Cardiac fibroblast (primary cell): ENCODE results near the gene TSEN2.

ENCODE experiments used
- DNase-seq, 2 donors: peaks; one replicate each; pipeline versions ENCODE4 v3.0.0 to v3.0.0-alpha.2; 2010; ENCODE audit warnings: low read depth in 2 of 2
- H3K4me3 ChIP-seq, 2 donors: replicated peaks in 1 of 2; 1 replicate in 1 of 2; 2 replicates in 1 of 2; pipeline ENCODE4 v1.5.1; 2011; ENCODE audit warnings: low read depth in 2 of 2, low read length in 2 of 2, mild to moderate bottlenecking in 2 of 2, moderate library complexity in 1 of 2
- CTCF ChIP-seq: IDR thresholded peaks from one replicate; pipeline ENCODE4 v1.5.1; 2011; ENCODE audit warnings: low read depth, mild to moderate bottlenecking, low read length, inconsistent platforms

TSEN2 gene

GRCh38 chr3:12460127-12460526, 24.2 kb upstream of the TSEN2 start:
- no peak for DNase-seq
- H3K4me3 ChIP-seq, result no peak overlapping the region
- TF ChIP-seq CTCF, result no peak

- no peak for DNase-seq
- H3K4me3 ChIP-seq, result no peak overlapping the region
- no peak for TF ChIP-seq CTCF
Observed at GRCh38 chr3:12461097-12461649, 23.1 kb upstream of the TSEN2 start.

- peak in 1 of 2 donors; percentile 16 for DNase-seq
- TF ChIP-seq CTCF, result no peak
- H3K4me3 ChIP-seq, result no peak overlapping the region
Observed at GRCh38 chr3:12462159-12462947, 21.9 kb upstream of the TSEN2 start.

- no peak overlapping the region for H3K4me3 ChIP-seq
- DNase-seq, result no peak
- TF ChIP-seq CTCF, result no peak
Observed at GRCh38 chr3:12463686-12464085, 20.6 kb upstream of the TSEN2 start.

- no peak for TF ChIP-seq CTCF
- H3K4me3 ChIP-seq, result no peak overlapping the region
- no peak for DNase-seq
Observed at GRCh38 chr3:12464181-12464580, 20.1 kb upstream of the TSEN2 start.

GRCh38 chr3:12465151-12465835, 19.0 kb upstream of the TSEN2 start:
- DNase-seq, result no peak
- TF ChIP-seq CTCF, result no peak
- H3K4me3 ChIP-seq, result no peak overlapping the region
